Colon (tissue), 2 donors: ENCODE results near the gene NPR1.
"Not testable (repeated sequence)": the region's sequence is repeated elsewhere in the genome, so short reads cannot be mapped to it uniquely, and the experiment has no call there.

Source experiments
- FAIRE-seq: peaks from 2 replicates; lab custom pipeline; 2012; peaks lifted over from hg19 to GRCh38; lab: Jason Lieb, UNC
- donor health status: control.
- donor health status: control.

Gene NPR1

GRCh38 chr1:153649863-153650235, 28.6 kb upstream of the NPR1 start:
- FAIRE-seq: no peak

DNA sequence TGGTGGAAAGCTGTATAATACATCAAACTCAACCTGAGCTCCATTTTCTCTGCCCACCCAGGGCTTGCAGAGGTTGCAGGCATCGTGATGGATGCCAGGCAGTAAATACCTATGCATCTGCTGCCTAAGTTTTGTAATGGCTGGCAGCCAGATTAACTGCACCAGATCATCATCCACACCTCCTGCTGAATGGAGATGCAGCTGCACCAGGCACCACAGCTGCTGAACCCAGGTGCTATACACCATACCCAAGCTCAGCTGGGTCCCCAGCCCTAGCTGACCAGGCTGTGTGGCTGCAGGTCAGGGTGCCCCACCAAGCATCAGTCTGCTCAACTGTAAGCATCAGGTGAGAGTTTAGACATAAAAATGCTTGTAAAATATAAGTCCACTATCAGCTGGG, 26.7 kb upstream of the NPR1 start:
- no peak for FAIRE-seq

- no peak for FAIRE-seq
These were observed 25.5 kb upstream of the NPR1 start for GRCh38 chr1:153652805-153653500.

DNA sequence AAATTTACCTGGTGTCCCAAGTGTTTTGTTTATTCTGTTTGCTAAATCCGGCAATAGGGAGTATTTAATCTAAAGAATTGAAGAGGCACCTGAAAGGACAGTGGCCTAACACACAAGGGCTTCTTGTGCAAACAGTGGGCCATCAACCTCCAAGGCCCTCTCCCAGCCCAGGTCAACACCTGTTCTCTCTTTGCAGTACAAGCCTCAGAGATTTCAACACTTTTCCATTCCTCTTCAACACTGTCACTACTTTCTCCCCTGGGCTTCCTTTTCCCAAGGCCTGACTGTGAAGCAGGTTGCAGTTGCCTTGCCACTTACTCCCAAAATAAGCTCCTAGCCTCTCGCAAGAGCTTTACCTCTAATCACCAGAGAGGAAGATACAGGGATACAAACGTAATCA, 23.2 kb upstream of the NPR1 start:
- no peak for FAIRE-seq

DNA sequence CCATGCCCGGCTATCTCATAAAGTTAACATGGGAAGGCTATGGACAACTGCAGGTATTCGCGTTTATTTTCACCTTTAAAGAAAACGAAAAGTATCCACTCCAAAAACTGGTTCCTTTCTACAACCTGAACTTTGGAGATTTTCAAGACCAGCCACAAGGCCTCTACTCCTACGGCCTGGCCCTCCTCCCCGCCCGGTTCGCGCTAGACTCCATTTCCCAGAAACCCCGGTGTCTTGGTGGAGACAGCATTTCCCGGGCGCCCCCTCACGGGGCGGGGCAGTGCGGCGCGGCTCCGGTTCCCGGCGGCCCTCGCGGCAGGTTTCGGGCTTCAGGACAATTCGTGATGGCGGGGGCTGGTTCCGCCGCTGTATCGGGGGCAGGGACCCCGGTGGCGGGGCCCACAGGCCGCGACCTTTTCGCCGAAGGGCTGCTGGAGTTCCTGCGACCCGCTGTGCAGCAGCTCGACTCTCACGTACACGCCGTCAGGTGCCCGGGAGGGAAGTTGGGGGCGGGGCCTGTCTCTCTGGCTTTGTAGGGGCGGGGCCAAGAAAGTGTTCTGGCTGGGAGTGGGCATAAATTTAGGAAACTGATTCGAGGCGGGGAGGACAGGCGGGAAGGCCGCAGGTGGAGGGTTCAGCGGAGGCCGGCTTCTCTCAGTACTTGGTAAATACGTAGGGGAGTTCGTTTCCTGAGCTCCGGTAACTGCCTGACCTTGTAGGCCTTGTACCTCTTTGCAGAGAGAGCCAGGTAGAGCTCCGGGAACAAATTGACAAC, 19.9 kb upstream of the NPR1 start, which contains the start of gene SNAPIN:
Gene SNAPIN, plus strand, starts transcription at position 304 of the 775 bp plus-strand sequence. Its CDS starts 41 bp downstream, at position 345.
- no peak for FAIRE-seq

DNA sequence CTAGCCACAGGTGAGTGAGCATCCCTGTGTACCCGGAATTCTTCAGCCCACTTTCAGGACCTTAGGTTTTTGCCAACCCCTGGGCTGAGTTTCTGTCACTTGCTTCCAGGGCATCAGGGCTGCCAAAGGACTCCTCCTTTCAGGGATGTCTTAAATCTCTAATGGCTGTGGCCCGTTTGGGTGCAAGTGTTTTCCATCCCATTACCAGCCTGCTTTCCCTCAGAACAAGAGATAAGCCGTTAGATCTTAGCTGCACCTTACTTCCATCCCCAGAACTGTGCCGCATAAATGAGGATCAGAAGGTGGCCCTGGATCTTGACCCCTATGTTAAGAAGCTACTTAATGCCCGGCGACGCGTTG, 19.3 kb upstream of the NPR1 start:
- no peak for FAIRE-seq

DNA sequence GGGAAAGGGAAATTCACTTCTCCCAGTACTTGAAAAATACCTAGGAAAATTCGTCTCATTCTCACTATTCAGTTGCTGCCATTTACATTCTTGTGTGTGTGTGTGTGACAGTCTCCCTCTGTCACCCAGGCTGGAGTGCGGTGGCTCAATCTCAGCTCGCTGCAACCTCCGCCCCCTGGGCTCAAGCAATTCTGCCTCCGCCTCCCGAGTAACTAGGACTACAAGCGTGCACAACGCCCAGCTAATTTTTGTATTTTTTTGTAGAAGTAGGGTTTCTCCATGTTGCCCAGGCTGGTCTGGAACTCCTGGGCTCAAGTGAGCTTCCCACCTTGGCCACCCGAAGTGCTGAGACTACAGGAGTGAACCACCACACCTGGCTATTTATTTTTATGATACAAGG, 18.8 kb upstream of the NPR1 start:
- no peak for FAIRE-seq

- no peak for FAIRE-seq
These were observed 17.3 kb upstream of the NPR1 start for GRCh38 chr1:153661111-153661708.

DNA sequence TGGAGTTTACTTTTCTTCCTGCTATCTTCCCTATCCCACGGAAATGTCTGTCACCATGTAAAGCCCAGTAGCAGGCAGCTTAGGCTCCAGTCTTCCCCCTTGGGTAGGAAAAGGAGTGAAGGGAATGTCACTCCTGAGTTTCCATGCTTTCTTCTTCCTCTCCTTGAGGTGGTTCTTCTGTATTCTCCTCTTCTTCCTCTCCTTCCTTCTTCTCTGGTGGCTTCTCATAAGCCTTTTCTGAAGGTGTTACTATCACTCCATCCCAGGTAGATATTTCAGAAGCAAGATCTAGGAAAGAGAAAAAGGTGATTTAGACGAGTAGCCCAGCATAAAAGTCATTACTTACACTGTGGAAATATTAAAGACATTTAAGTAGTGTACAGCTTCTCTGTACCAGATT, 16.2 kb upstream of the NPR1 start:
- FAIRE-seq: no peak

DNA sequence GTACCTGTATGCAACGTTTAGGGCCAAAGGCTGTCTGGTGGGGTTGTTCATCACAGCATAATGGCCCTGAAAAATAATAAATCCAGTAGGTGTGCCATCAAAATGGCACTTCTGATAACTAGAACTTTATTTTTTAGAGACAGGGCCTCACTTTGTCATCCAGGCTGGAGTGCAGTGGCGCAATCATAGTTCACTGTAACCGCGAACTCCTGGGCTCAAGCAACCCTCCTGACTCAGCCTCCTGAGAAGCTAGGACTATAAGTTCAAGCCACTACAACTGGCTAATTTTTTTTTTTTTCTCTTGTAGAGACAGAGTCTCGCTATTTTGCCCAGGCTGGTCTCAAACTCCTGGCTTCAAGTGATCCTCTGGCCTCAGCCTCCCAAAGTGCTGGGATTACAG, 15.3 kb upstream of the NPR1 start:
- FAIRE-seq: no peak

DNA sequence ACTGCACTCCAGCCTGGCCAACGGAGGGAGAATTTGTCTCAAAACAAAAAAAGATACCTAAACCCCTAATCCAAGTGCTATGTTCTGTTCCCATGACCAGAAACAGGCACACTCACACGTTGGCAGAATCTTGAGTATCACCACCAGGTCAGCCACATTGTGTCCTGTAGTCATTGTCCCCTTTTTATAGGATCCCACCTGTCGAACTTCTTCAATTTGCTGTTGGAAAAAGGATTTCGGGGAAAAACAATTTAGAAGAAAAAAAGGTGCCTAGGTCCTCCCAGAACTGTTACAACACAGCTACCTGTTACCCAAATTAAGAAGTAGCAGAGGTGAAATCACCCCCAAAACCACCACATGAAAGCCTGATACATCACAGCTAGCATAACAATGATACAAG, 11.0 kb upstream of the NPR1 start:
- no peak for FAIRE-seq

- FAIRE-seq: not testable (repeated sequence)
These were observed 9.8 kb upstream of the NPR1 start for GRCh38 chr1:153668672-153669071.

- no peak for FAIRE-seq
These were observed 8.9 kb upstream of the NPR1 start for GRCh38 chr1:153669606-153670005.

DNA sequence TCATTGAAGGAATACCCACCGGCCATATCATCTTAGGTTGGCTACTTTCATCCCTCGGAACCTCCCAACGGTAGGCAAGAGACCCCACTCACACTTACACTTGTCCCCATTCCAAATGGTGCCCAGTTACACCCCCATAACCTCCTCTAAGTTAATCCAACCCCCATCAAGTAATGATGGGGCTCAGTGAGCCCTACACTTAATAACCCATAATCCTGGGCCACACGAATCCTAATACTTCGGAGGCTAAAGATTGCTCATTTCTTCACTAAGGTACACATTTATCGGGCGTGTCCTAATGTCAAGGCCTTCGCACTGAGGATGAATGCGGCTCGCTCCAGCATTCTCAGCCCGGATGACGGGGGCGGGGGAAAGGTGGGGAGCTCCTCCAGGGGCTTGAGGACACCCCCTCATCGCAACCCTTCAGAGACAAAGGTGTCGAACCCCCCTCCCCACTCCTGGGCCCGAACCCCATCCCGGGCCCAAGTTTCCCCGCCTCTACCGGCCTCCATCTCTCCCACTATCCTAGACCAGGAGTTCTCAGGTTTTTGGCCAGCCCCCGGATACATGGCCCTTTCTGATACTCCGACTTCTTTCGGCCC, 8.1 kb upstream of the NPR1 start:
- FAIRE-seq: no peak

DNA sequence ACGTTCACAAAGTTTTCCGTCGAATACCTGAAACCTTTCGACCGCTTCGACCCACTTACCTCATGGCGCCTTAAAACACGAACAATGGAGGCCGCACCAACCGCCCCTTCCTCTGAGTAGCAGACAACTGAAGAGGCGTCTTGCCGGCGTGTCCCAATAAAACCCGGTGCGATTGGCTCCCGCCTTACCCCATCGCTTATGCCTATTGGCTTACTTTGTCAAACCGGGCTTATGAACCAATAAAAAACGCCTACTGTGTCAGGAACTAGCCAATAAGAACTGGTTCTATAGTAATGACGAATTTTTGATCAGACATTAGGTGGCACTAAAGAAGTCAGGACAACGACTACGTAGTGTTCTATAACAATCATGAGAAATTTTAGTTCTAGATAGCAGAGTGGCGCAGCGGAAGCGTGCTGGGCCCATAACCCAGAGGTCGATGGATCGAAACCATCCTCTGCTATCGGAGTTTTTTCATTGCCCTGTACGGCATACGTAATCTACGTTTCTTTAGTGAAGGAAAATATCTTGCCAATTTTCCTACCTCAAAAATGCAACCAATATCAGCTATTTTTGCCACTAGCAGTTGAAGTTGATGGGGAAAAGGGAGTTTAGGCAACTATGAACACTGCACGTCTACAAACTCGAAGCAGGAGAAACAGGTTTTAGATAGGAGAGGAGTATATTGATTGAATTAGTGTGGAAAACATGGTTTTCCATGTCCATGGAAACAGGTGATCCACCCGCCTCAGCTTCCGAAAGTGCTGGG, 7.4 kb upstream of the NPR1 start, which contains the start of gene ILF2:
Gene ILF2, minus strand, starts transcription at position 135 of the 769 bp plus-strand sequence. Its CDS starts 71 bp downstream, at position 64.
- FAIRE-seq: peak; percentile 96

- not testable (repeated sequence) for FAIRE-seq
These were observed 6.7 kb upstream of the NPR1 start for GRCh38 chr1:153671628-153672353.

- FAIRE-seq: no peak
These were observed 5.0 kb upstream of the NPR1 start for GRCh38 chr1:153673511-153673910.

DNA sequence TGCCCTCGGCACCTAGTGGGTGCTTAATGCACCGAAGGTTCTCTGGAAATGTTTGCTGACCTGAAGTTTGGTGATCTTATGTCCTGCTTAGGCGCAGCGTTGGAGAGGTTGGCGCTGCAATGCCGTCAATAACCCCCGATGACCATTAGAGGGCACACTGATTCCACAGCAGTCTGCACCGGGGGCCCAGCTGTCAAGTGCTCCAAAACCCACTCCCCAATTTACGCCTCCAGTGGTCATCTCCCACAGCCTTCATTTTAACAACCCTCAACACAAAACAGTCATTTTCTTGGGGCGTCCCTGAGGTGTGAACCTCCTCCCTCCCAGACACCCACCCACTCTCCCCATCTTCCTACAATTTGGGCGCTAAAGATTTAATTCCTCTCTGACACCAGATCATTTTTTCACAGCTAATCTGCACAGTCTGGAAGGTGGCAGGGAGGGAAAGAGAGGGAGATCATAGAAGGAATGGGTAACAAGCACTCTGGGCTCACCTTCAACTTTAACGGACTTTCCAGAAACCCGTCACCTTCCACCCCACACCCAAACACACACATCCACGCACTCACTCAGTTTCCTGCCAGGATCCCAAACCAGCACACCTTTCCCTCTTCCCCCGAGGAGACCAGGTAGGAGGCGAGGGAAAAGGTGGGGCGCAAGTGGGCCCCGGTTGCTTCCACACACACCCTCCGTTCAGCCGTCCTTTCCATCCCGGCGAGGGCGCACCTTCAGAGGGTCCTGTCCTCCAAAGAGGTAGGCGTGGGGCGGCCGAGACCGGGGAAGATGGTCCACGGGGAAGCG, 570 bp upstream of the NPR1 start:
- no peak for FAIRE-seq

DNA sequence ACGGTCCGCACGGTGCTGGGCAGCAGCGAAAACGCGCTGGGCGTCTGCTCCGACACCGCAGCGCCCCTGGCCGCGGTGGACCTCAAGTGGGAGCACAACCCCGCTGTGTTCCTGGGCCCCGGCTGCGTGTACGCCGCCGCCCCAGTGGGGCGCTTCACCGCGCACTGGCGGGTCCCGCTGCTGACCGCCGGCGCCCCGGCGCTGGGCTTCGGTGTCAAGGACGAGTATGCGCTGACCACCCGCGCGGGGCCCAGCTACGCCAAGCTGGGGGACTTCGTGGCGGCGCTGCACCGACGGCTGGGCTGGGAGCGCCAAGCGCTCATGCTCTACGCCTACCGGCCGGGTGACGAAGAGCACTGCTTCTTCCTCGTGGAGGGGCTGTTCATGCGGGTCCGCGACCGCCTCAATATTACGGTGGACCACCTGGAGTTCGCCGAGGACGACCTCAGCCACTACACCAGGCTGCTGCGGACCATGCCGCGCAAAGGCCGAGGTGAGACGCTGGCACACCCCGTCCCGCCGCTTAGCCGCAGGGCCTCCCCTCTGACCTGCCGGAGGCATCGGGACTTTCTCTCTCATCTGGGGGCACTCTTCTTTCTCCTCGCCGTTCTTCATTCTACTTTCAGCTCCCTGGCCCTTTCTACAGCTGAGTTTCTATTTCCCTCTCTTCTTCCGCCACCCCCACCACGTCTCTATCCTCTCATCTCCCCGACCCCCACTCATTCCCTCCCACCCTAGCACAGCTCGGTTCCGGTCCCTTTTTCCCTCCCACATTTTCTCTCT, 1.0 kb downstream of the NPR1 start:
- FAIRE-seq: no peak

- no peak for FAIRE-seq
These were observed 1.6 kb downstream of the NPR1 start for GRCh38 chr1:153680120-153680403.
